ENCODE measurements around the gene IL1A. TPM values are rescaled to one million over a fixed set of nuclear protein-coding genes. Genes with fewer than 3 reads are reported as not detected.

Gene IL1A
- total RNA-seq, 1 donor from 2014 or later, result 0.43 TPM

GRCh38 chr2:112832841-112833638, 48.7 kb upstream of the IL1A start:
- DNase-seq (ENCODE audit: low read depth) (no peak), FAIRE-seq (no peak)
- Mint-ChIP-seq H3K27ac (ENCODE audit: unreplicated experiment) (no peak overlapping the region), H3K4me3 (ENCODE audit: unreplicated experiment) (no peak overlapping the region), H3K9me3 (ENCODE audit: unreplicated experiment) (no peaks in the 10 kb centered on the region), H3K36me3 (ENCODE audit: low read depth, unreplicated experiment) (peaks cover 2% of the 10 kb centered on the region), H3K4me1 (ENCODE audit: low read depth, unreplicated experiment) (peaks cover 3% of the 10 kb centered on the region), H3K27me3 (ENCODE audit: low read depth, unreplicated experiment) (peaks cover 23% of the 10 kb centered on the region)
- Histone ChIP-seq H3K27me3 (ENCODE audit: insufficient read depth, low read length) (no peaks in the 10 kb centered on the region), H3K79me2 (ENCODE audit: insufficient read depth, low read length) (no peaks in the 10 kb centered on the region), H3K9me3 (ENCODE audit: insufficient read depth, low read depth, low read length) (no peaks in the 10 kb centered on the region), H3K4me3 (ENCODE audit: insufficient read depth, low read depth, low read length) (no peak overlapping the region), H3K4me1 (ENCODE audit: insufficient read depth, low read length) (peaks cover 5% of the 10 kb centered on the region), H3K36me3 (ENCODE audit: insufficient read depth, low read length) (no peaks in the 10 kb centered on the region), H4K20me1 (ENCODE audit: insufficient read depth, low read length) (no peaks in the 10 kb centered on the region), H3K27ac (ENCODE audit: low read depth, low read length) (no peak overlapping the region), H3K9ac (ENCODE audit: low read length) (no peak overlapping the region), H2AFZ (ENCODE audit: low read depth, low read length) (no peak overlapping the region), H3K4me2 (ENCODE audit: low read length) (no peak overlapping the region)
- TF ChIP-seq CTCF (IDR thresholded peaks at IDR 0.05; ENCODE audit: insufficient read depth, low read depth, low read length), result no peak
- TF ChIP-seq EZH2 (IDR thresholded peaks at IDR 0.05; ENCODE audit: insufficient read depth, low read length), result no peak

- Histone ChIP-seq H2AFZ (ENCODE audit: low read depth, low read length) (no peak overlapping the region), H3K9ac (ENCODE audit: low read length) (no peak overlapping the region), H3K27ac (ENCODE audit: low read depth, low read length) (no peak overlapping the region), H3K4me1 (ENCODE audit: insufficient read depth, low read length) (peaks cover 5% of the 10 kb centered on the region), H3K27me3 (ENCODE audit: insufficient read depth, low read length) (no peaks in the 10 kb centered on the region), H3K36me3 (ENCODE audit: insufficient read depth, low read length) (no peaks in the 10 kb centered on the region), H4K20me1 (ENCODE audit: insufficient read depth, low read length) (no peaks in the 10 kb centered on the region), H3K4me2 (ENCODE audit: low read length) (no peak overlapping the region), H3K9me3 (ENCODE audit: insufficient read depth, low read depth, low read length) (no peaks in the 10 kb centered on the region), H3K79me2 (ENCODE audit: insufficient read depth, low read length) (no peaks in the 10 kb centered on the region), H3K4me3 (ENCODE audit: insufficient read depth, low read depth, low read length) (no peak overlapping the region)
- TF ChIP-seq CTCF (IDR thresholded peaks at IDR 0.05; ENCODE audit: insufficient read depth, low read depth, low read length), result no peak
- no peak for TF ChIP-seq EZH2 (IDR thresholded peaks at IDR 0.05; ENCODE audit: insufficient read depth, low read length)
- H3K27ac Mint-ChIP-seq (ENCODE audit: unreplicated experiment), result no peak overlapping the region
- peaks cover 23% of the 10 kb centered on the region for H3K27me3 Mint-ChIP-seq (ENCODE audit: low read depth, unreplicated experiment)
- H3K9me3 Mint-ChIP-seq (ENCODE audit: unreplicated experiment), result peaks cover 1% of the 10 kb centered on the region
- H3K4me1 Mint-ChIP-seq (ENCODE audit: low read depth, unreplicated experiment), result peaks cover 3% of the 10 kb centered on the region
- H3K36me3 Mint-ChIP-seq (ENCODE audit: low read depth, unreplicated experiment), result peaks cover 2% of the 10 kb centered on the region
- no peak overlapping the region for H3K4me3 Mint-ChIP-seq (ENCODE audit: unreplicated experiment)
- FAIRE-seq, result no peak
- no peak for DNase-seq (ENCODE audit: low read depth)
Measured at GRCh38 chr2:112831946-112832840, 47.9 kb upstream of the IL1A start.

Measured in astrocyte (in vitro differentiated cells and primary cell).